Ovary (tissue), 9 donors: ENCODE measurements around the gene SSH3. TPM values are rescaled to one million over a fixed set of nuclear protein-coding genes. Genes with fewer than 3 reads are reported as not detected.
A peak's percentile ranks its signal among the peaks of the same experiment; 100 is the strongest.
"Not testable (repeated sequence)": the region's sequence is repeated elsewhere in the genome, so short reads cannot be mapped to it uniquely, and the experiment has no call there.

ENCODE experiments used
- DNase-seq, 5 donors: peaks; one replicate each; pipeline ENCODE4 v3.0.0-alpha.2; 2019 to 2020
- H3K27ac ChIP-seq, 2 donors: fragments of 200-600 bp; one replicate each; pipeline versions ENCODE4 v1.5.1 to v1.8.0; 2019 to 2022
- H3K27me3 ChIP-seq: fragments of 200-600 bp; one replicate; pipeline ENCODE4 v1.8.0; 2022
- H3K36me3 ChIP-seq: fragments of 200-600 bp; sonication (generic); one replicate; pipeline ENCODE4 v1.5.1; 2019
- H3K4me1 ChIP-seq: one replicate; pipeline ENCODE4 v1.8.1; 2013; ENCODE audit warnings: mild to moderate bottlenecking, moderate library complexity; ENCODE audit not compliant: insufficient read depth
- H3K4me3 ChIP-seq: fragments of 200-600 bp; sonication (generic); one replicate; pipeline ENCODE4 v1.5.1; 2017
- H3K9me3 ChIP-seq, 2 donors: fragments of 200-600 bp in 1 of 2; sonication (generic) in 1 of 2; one replicate each; pipeline versions ENCODE4 v1.5.1 to v1.8.1; 2013 to 2019; ENCODE audit warnings: mild to moderate bottlenecking in 1 of 2, moderate library complexity in 1 of 2
- CTCF ChIP-seq, 3 donors: fragments of 450-650 bp in 2 of 3; fragments of 200-600 bp in 1 of 3; IDR thresholded peaks; one replicate each; pipeline versions ENCODE4 v1.5.1 to v1.8.0; 2016 to 2022; ENCODE audit warnings: antibody characterized with exemption in 3 of 3, mild to moderate bottlenecking in 1 of 3
- EP300 ChIP-seq: sonication (generic); formaldehyde crosslinking; IDR thresholded peaks from one replicate; pipeline ENCODE4 v1.6.1; 2017; ENCODE audit warnings: antibody characterized with exemption
- POLR2A ChIP-seq: fragments of 450-650 bp; IDR thresholded peaks from one replicate; pipeline ENCODE4 v1.6.1; 2017; ENCODE audit warnings: antibody characterized with exemption, mild to moderate bottlenecking, moderate library complexity
- WGBS, 3 donors: extraction: QIAGEN DNeasy Blood & Tissue Kit in 1 of 3; methylation state at CpG; one replicate each; pipeline versions ENCODE4 v1.1.5 to v1.1.7; 2013 to 2017; 5-methylcytosine and 5-hydroxymethylcytosine counted together
- intact Hi-C, 4 donors: fragments of 100-400 bp; cut with DNase I; formaldehyde crosslinking; loops; one replicate each; pipeline versions ENCODE4 v1.11.0 to v1.15.1; 2022 to 2023
- polyA plus RNA-seq, 2 donors: library from polyadenylated mRNA; stranded (reverse); fragments of 200-250 nt in 1 of 2; fragments of 350-450 nt in 1 of 2; fragmentation: Illumina TruSeq in 1 of 2; extraction: RNeasy Lipid Tissue Mini Kit (QIAGEN cat#74804) in 1 of 2; gene quantifications; one replicate each; pipeline ENCODE4 v1.2.3, GENCODE V29; 2013 to 2014
- total RNA-seq, 7 donors: library from RNA; depleted of rRNA in 2 of 7; stranded (reverse); fragments of >200 nt in 2 of 7; fragmentation: NEBNext Ultra II Directional in 3 of 7; extraction: Animal tissue kit (Norgen Biotek cat#: 25700) in 3 of 7; gene quantifications; one replicate each; pipeline versions ENCODE4 v1.1.0 to v1.2.4, GENCODE V29; 2016 to 2023
- donor health status: DM: no; HTN: no; CAD: no; lungs with moderate emphysema.
- donor health status: DM: no; HTN: no; CAD: no.
- donor health status: Bipolar disorder and iron deficiency.
- donor health status: DM: yes; HTN: yes; CAD: no.
- donor health status: DM: no; HTN: no; CAD: no.
- donor health status: DM: yes; HTN: yes; CAD: no.

Gene SSH3
- total and polyA plus RNA-seq, 9 donors, result 18.1 to 69.9 (median 43.9) TPM

- intact Hi-C loops, result loop anchor here (1.0 to 5.0 kb wide), 4 partner anchors 50 to 235 kb away; partner anchors contain the start of gene GRK2 (in 4 of the 4)
- TF ChIP-seq CTCF (IDR thresholded peaks at IDR 0.05) (no peak), EP300 (no peak), POLR2A (no peak)
- Histone ChIP-seq H3K9me3 (no peaks in the 10 kb centered on the region), H3K4me3 (peak overlapping the region; percentile 64), H3K4me1 (peaks cover 2% of the 10 kb centered on the region), H3K27ac (peak overlapping the region; percentile 87 to 89), H3K36me3 (no peaks in the 10 kb centered on the region), H3K27me3 (no peaks in the 10 kb centered on the region)
- DNase-seq, result no peak
- 0 to 1% (median 0%) methylated on average over 10 of the region's 10 CpGs for WGBS, 3 donors
Measured at GRCh38 chr11:67316882-67317204, 13.5 kb downstream of the SSH3 start.

DNA sequence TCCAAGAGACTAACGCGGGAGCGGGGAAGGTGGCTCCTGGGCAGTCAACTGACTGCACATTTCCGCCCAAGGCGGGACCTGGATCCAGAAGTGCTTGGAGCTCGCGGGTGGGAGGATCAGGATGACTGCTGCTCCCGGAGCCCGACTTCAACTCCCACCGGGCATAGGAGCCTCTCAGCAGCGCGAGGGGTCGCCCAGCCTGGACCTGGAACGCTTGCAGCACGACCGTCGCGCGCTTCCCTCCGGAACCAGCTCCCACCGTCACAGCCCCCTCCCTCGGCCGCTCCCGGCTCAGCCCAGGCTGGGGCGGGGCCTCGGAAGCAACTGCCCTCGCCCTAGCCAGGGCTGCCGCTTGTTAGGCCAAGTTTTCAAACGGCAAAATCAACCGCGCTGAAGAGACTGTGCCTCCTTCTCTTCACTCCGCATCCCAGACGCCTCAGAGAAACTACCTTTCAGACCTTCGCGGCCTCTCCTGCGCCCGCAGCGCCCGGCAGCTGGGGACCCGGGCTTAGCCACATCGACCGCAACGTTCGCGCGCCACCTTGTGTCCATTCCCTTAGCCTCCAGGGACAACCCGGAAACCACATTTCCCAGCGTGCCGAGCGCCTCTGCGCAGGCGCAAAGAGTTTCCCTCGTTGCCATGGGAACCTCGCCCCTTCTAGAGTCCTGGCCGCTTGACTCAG is 14.0 kb downstream of the SSH3 start:
- WGBS, 3 donors, result 0 to 1% (median 0%) methylated on average over 54 to 55 of the region's 55 CpGs
- no peaks in the 10 kb centered on the region for H3K27me3 ChIP-seq
- peak overlapping the region; percentile 64 for H3K4me3 ChIP-seq

GRCh38 chr11:67317888-67318555 is 14.7 kb downstream of the SSH3 start:
- Histone ChIP-seq H3K27ac (peak overlapping the region in 1 of 2 donors; percentile 5), H3K36me3 (no peaks in the 10 kb centered on the region), H3K27me3 (no peaks in the 10 kb centered on the region), H3K4me1 (peaks cover 2% of the 10 kb centered on the region), H3K9me3 (no peaks in the 10 kb centered on the region), H3K4me3 (peak overlapping the region; percentile 64)
- no peak for TF ChIP-seq POLR2A
- no peak for TF ChIP-seq CTCF (IDR thresholded peaks at IDR 0.05)
- TF ChIP-seq EP300, result no peak
- no peak for DNase-seq
- 0% methylated on average over 34 to 53 of the region's 53 CpGs for WGBS, 3 donors
- intact Hi-C loops, result loop anchor here (1.0 to 5.0 kb wide), 4 partner anchors 51 to 236 kb away; partner anchors contain the start of gene GRK2 (in 4 of the 4)

More for the DNA sequence above, 14.0 kb downstream of the SSH3 start:
- H3K36me3 ChIP-seq, result no peaks in the 10 kb centered on the region
- intact Hi-C loops, result loop anchor here (1.0 to 5.0 kb wide), 4 partner anchors 50 to 235 kb away; partner anchors contain the start of gene GRK2 (in 4 of the 4)
- H3K9me3 ChIP-seq, result no peaks in the 10 kb centered on the region
- peak overlapping the region; percentile 87 to 89 for H3K27ac ChIP-seq
- H3K4me1 ChIP-seq, result peaks cover 2% of the 10 kb centered on the region
- TF ChIP-seq CTCF (IDR thresholded peaks at IDR 0.05) (peak; percentile 95 to 100 (median 99)), POLR2A (peak; percentile 43), EP300 (no peak)
- peak; percentile 96 to 98 (median 98) for DNase-seq

GRCh38 chr11:67318876-67319275 is 15.5 kb downstream of the SSH3 start:
- not testable (repeated sequence) for DNase-seq, H3K4me3 ChIP-seq

More at GRCh38 chr11:67318876-67319275, 15.5 kb downstream of the SSH3 start:
- H3K27ac ChIP-seq, H3K36me3 ChIP-seq, H3K27me3 ChIP-seq, H3K4me1 ChIP-seq, H3K9me3 ChIP-seq: not testable (repeated sequence)
- intact Hi-C loops, result loop anchor here in 2 of 4 donors (5.0 kb wide), 2 partner anchors 52 to 237 kb away; partner anchors contain the start of gene GRK2 (in 1 of the 2)
- 82 to 91% (median 88%) methylated on average over 12 of the region's 12 CpGs for WGBS, 3 donors
